SHP77 (cell line): ENCODE measurements around the gene CEP57.
"Not testable (repeated sequence)": the region's sequence is repeated elsewhere in the genome, so short reads cannot be mapped to it uniquely, and the experiment has no call there.

Source experiments
- DNase-seq, 2 experiments: peaks; one replicate each; lab custom pipeline; 2025; lab: John Stamatoyannopoulos, UW

The CEP57 gene

DNA sequence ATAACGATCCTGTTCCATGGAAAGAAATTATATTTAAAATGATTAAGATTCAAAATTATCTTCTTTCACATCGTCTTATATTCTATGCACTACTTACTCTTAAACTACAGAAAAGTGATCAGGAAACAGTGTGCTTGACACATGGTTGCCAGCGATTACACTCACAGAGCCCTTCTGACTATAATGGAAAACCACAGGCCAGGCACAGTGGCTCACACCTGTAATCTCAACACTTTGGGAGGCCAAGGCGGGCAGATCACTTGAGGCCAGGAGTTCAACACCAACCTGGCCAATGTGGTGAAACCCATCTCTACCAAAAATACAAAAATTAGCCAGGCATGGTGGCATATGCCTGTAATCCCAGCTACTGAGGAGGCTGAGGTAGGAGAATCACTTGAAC, 69.7 kb downstream of the CEP57 start:
- not testable (repeated sequence) for DNase-seq

DNA sequence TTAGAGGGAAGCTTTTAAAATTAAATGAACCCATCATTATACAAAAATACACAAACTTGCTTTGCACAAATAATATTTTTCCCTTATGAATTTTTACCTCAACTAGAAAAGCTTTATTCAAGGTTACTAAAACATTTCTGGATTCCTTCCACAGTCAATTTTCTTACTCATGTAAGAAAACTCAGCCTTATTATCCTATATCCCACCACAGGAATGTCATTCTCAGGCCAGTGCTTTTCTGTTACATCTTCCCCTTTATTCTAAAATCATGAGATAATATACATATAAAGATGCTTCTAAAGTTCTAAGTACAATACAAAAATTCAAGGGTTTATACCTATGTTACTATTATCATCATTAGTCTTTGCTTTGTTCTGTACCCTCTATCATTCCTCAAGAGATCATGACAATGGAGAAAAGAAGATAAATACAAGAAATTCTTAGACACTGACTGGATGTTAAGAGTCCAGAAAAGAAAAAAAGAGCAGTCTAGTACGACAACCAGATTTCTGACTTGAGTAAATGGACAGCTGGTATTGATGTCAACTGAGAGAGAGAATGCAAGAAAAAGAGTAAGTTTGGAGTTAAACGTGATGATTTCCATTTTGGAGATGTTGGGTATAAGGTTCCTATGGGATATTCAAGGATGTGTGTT, 73.3 kb downstream of the CEP57 start:
- no peak for DNase-seq

DNA sequence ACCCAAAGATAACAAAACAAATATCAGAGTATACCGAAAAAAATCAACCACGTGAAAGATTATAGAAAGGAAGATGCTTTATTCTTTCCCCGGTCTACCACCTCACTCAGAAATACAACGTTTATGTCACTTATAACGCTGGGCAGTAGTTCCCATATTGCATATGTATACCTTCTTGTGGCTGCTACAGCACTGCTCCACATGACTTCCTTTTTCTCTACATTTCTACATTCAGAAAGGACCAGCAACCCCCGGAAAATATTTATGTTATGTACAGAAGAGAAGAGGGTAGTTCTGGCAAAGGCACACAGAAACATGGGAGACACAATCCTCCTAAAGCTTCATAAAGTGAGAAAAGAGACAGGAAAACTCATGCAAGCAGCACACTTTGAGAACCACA, 76.8 kb downstream of the CEP57 start:
- DNase-seq: no peak

DNA sequence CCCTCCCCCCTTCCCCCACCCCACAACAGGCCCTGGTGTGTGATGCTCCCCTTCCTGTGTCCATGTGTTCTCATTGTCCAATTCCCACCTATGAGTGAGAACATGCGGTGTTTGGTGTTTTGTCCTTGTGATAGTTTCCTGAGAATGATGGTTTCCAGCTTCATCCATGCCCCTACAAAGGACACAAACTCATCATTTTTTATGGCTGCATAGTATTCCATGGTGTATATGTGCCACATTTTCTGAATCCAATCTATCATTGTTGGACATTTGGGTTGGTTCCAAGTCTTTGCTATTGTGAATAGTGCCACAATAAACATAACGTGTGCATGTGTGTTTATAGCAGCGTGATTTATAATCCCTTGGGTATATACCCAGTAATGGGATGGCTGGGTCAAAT, 80.6 kb downstream of the CEP57 start:
- DNase-seq: not testable (repeated sequence)

DNA sequence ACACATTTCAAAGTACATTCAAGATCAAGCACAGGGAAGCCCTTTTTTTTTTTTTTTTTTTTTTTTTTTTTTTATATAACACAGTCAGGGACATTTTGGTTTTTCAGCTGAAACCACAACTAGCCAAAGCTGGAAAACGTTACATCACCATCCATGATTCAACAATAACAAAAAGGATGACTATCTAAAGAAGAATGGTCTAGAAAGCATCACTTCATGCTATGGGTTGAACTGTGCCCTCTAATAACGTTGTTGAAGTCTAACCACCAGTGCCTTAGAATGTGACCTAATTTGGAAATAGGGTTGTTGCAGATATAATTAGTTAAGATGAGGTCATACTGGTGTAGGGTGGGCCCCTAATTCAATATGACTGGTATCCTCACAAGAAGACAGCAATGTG, 87.0 kb downstream of the CEP57 start:
- no peak for DNase-seq
